Endothelial cell of umbilical vein (primary cell): ENCODE measurements around the gene MBD2.

Experiments used
- EZH2 ChIP-seq: IDR thresholded peaks from 2 replicates; pipeline ENCODE4 v1.6.1; 2012; ENCODE audit warnings: borderline replicate concordance, low read depth, mild to moderate bottlenecking, moderate library complexity, low read length, inconsistent platforms; ENCODE audit not compliant: severe bottlenecking
- FOS ChIP-seq: IDR thresholded peaks from 2 replicates; pipeline ENCODE4 v1.6.1; 2011; ENCODE audit warnings: mild to moderate bottlenecking, low read length, moderate library complexity, borderline replicate concordance; ENCODE audit not compliant: insufficient read depth
- MYC ChIP-seq: IDR thresholded peaks from one replicate; pipeline ENCODE4 v1.6.1; 2011; ENCODE audit warnings: mild to moderate bottlenecking, low read depth, low read length
- POLR2A ChIP-seq: IDR thresholded peaks from 2 replicates; pipeline ENCODE4 v1.6.1; 2012; ENCODE audit warnings: low read depth, mild to moderate bottlenecking, control low read depth, low read length
- POLR2AphosphoS5 ChIP-seq: IDR thresholded peaks from 2 replicates; pipeline ENCODE4 v1.6.1; 2012; ENCODE audit warnings: low read depth, mild to moderate bottlenecking, control low read depth, low read length, moderate library complexity; ENCODE audit not compliant: insufficient read depth
- TF ChIP-seq, protein P1 (sequence below), 2 donors: IDR thresholded peaks; 1 replicate in 1 of 2; 2 replicates in 1 of 2; pipeline ENCODE4 v1.5.1; 2011; ENCODE audit warnings: low read length in 2 of 2, mild to moderate bottlenecking in 2 of 2, moderate library complexity in 2 of 2, control low read depth in 1 of 2, inconsistent platforms in 1 of 2, low read depth in 1 of 2; ENCODE audit not compliant: insufficient read depth in 1 of 2; ENCODE audit errors: extremely low read depth in 1 of 2
- TF ChIP-seq, protein P2 (sequence below): IDR thresholded peaks from 2 replicates; pipeline ENCODE4 v1.6.1; 2011; ENCODE audit not compliant: insufficient read depth, insufficient read length

DNA sequence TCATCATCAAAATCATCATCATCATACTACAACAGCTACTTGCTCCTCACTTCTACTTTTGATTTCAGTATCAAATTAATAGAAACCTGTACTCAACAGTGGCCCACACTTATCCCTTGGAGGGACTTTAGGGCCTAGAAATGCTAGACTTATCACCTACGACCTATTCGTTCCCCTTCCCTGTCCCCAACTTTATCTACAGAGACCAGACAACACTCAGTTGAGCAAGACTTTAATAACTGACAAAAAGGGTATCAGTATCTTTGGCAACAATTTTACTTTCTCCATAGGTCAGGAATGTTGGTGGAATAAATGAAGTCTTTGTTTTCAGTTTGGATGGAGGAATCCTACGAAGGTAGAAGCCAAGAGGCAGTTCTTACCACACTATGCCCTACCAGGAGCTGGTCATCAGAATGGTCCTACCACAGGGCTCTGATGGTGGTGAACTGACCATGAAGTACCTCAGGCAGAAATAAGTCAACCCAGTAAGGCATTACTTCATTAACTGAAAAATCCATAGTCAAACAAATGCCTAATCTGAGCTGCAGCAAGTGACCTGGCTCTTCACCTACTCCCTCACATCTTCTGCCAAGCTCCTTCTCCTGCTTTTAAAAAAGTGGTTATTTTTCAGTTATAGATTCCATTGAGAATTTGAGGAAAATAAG lies 26.6 kb downstream of the MBD2 start:
- TF ChIP-seq POLR2AphosphoS5, result no peak
- TF ChIP-seq POLR2A, result no peak
- TF ChIP-seq, protein P1, sequence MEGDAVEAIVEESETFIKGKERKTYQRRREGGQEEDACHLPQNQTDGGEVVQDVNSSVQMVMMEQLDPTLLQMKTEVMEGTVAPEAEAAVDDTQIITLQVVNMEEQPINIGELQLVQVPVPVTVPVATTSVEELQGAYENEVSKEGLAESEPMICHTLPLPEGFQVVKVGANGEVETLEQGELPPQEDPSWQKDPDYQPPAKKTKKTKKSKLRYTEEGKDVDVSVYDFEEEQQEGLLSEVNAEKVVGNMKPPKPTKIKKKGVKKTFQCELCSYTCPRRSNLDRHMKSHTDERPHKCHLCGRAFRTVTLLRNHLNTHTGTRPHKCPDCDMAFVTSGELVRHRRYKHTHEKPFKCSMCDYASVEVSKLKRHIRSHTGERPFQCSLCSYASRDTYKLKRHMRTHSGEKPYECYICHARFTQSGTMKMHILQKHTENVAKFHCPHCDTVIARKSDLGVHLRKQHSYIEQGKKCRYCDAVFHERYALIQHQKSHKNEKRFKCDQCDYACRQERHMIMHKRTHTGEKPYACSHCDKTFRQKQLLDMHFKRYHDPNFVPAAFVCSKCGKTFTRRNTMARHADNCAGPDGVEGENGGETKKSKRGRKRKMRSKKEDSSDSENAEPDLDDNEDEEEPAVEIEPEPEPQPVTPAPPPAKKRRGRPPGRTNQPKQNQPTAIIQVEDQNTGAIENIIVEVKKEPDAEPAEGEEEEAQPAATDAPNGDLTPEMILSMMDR (IDR thresholded peaks at IDR 0.05; ENCODE audit: extremely low read depth in 1 of 2, insufficient read depth in 1 of 2, low read depth in 1 of 2, low read length in 2 of 2), result no peak
- TF ChIP-seq EZH2, result no peak
- no peak for TF ChIP-seq MYC
- TF ChIP-seq FOS, result no peak
- TF ChIP-seq, protein P2, sequence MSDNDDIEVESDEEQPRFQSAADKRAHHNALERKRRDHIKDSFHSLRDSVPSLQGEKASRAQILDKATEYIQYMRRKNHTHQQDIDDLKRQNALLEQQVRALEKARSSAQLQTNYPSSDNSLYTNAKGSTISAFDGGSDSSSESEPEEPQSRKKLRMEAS, result no peak
